ENCODE measurements around the gene CSNK1G3.
A peak's percentile ranks its signal among the peaks of the same experiment; 100 is the strongest.
"Not testable (repeated sequence)": the region's sequence is repeated elsewhere in the genome, so short reads cannot be mapped to it uniquely, and the experiment has no call there.

Gene CSNK1G3

GRCh38 chr5:123511648-123512605, at the start of gene CSNK1G3:
Gene CSNK1G3 (plus strand): TSS chr5:123512177. CDS start chr5:123545664, 33,487 bp downstream.
- DNase-seq = peak; percentile 98

GRCh38 chr5:123466839-123467238, 45.1 kb upstream of the CSNK1G3 start:
- not testable (repeated sequence) for DNase-seq

GRCh38 chr5:123471385-123471784, 40.6 kb upstream of the CSNK1G3 start:
- DNase-seq = no peak

- DNase-seq = no peak
Observed at GRCh38 chr5:123472150-123472924, 39.6 kb upstream of the CSNK1G3 start.

GRCh38 chr5:123474228-123474627, 37.7 kb upstream of the CSNK1G3 start:
- DNase-seq = no peak

DNA sequence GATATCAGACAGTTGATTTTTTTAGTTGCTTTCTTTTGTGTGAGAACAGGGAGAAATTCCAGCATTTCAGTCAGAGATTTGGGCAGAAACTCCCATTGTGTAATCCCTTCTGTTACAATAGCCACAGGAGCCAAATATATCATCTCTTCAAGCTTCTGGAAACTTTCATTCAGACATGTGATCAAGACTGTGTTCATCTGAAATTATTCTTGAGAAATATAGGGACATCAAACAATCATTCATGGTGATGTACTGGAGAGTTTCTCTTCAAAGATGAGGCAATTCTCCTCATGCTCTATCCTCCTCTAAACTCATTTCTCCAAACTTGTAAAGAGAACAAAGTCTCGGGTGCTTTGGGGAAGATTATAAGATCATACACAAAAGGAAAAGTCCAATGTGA, 35.2 kb upstream of the CSNK1G3 start:
- DNase-seq = no peak

- no peak for DNase-seq
Observed at GRCh38 chr5:123478546-123478945, 33.4 kb upstream of the CSNK1G3 start.

- no peak for DNase-seq
Observed at GRCh38 chr5:123482258-123482657, 29.7 kb upstream of the CSNK1G3 start.

GRCh38 chr5:123483446-123484077, 28.4 kb upstream of the CSNK1G3 start:
- no peak for DNase-seq

- no peak for DNase-seq
Observed at GRCh38 chr5:123485275-123485674, 26.7 kb upstream of the CSNK1G3 start.

DNA sequence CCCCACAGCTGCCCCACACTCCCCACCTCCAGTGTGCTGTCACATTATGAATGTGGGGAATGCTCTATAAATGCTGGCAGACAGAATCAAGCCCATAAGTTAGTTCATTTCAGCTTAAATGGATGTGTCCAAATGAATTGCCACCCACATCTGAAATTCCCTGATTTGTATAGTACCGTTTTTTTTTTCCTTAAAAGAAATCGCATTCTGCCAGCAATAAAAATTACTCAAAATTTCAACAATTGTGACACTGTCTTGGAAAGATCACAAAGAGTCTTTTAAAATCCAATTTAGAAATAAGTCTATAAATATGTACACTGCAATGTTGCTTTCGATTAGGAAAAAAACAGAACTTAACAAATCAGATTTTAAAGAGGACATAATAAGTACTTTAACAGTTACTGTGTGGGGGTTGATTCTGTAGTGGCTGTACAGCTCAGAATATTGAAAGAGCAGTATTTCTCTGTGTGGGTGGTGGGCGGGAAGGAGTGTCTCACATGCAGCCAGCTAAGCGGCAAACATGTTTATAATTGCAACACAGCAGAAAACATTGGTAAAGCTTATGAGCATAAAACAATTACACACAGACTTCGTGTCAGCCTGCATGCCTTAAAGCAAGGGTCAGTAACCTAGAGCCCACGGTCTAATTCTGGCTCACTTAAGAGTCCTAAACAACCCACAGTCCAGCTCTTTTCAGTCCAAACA, 24.9 kb upstream of the CSNK1G3 start:
- DNase-seq = no peak

- no peak for DNase-seq
Observed at GRCh38 chr5:123490974-123491373, 21.0 kb upstream of the CSNK1G3 start.

- DNase-seq = not testable (repeated sequence)
Observed at GRCh38 chr5:123495211-123495610, 16.8 kb upstream of the CSNK1G3 start.

GRCh38 chr5:123496892-123497291, 15.1 kb upstream of the CSNK1G3 start:
- no peak for DNase-seq

GRCh38 chr5:123500471-123500870, 11.5 kb upstream of the CSNK1G3 start:
- DNase-seq = no peak

DNA sequence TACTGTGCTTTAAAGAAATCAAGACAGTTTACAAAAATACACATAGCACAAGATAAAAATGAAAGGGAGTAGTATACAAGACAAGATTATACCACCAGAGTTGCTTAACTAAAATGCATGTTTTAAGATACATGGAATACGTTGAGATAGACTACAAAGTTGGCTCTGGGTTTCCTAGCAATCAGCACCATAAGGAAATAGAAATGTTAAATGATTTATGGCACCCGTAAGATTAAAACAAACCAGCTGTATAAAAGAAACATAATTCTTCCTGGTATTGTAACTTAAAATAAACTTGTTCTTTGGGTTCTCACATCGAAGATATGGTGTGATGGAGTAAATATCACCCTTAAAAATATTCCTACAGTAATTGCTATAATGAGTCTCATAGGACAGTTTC, 9.9 kb upstream of the CSNK1G3 start:
- DNase-seq = no peak

- no peak for DNase-seq
Observed at GRCh38 chr5:123503299-123503698, 8.7 kb upstream of the CSNK1G3 start.

GRCh38 chr5:123505633-123506032, 6.3 kb upstream of the CSNK1G3 start:
- peak; percentile 12 for DNase-seq

DNA sequence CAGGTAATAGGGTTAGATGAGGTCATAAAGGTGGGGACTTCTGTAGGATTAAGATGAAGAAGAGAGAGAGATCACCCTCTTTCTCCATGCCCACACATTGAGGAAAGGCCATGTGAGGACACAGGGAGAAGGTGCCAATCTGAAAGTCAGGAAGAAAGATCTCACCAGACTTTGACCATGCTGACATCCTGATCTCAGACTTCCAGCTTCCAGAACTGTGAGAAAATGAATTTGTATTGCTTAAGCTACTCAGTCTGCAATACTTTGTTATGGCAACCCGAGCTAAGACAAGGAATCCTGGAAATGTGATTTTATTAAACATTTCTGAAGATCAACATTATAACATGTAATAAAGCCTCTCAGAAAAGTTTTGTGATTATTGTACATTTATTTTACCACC, 3.5 kb upstream of the CSNK1G3 start:
- DNase-seq = no peak

DNA sequence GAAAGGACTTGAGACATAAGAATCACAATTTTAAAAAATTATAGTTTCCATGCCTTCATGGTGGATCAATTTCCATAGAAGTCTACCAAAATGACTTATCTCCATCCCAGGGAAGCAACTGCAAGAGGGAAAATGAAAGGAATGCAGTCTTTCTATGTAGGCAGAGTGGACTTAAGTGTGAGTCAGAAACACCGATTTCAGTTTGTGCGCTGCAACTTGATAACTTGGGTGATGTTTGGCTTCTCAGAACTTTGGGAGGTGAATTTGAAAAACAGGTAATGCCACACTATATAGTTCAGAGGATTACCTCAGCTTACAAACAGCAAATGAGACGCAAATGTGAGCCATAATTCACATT, 708 bp upstream of the CSNK1G3 start:
- no peak for DNase-seq

GRCh38 chr5:123512611-123513461, 859 bp downstream of the CSNK1G3 start:
- no peak for DNase-seq

Measured in NCI-H1436 (cell line).